Stomach (tissue), 4 donors: ENCODE measurements around the gene CCL24.

Source experiments
- CTCF ChIP-seq, 7 experiments: fragments of 450-650 bp in 4 of 7; fragments of 200-600 bp in 3 of 7; sonication (generic) in 3 of 7; IDR thresholded peaks; one replicate each; pipeline ENCODE4 v1.5.1; 2016 to 2019; ENCODE audit warnings: antibody characterized with exemption in 7 of 7, control low read depth in 2 of 7, mild to moderate bottlenecking in 1 of 7
- EP300 ChIP-seq: sonication (generic); formaldehyde crosslinking; IDR thresholded peaks from one replicate; pipeline ENCODE4 v1.6.1; 2017; ENCODE audit warnings: antibody characterized with exemption
- POLR2A ChIP-seq, 4 donors: fragments of 450-650 bp; IDR thresholded peaks; one replicate each; pipeline ENCODE4 v1.6.1; 2016; ENCODE audit warnings: antibody characterized with exemption in 4 of 4, control low read depth in 2 of 4, mild to moderate bottlenecking in 1 of 4, moderate library complexity in 1 of 4
- POLR2AphosphoS5 ChIP-seq, 3 donors: sonication (generic); formaldehyde crosslinking; IDR thresholded peaks; one replicate each; pipeline ENCODE4 v1.6.1; 2016; ENCODE audit warnings: antibody characterized with exemption in 3 of 3

- TF ChIP-seq CTCF (IDR thresholded peaks at IDR 0.05) (no peak), POLR2A (IDR thresholded peaks at IDR 0.05) (no peak), EP300 (no peak), POLR2AphosphoS5 (IDR thresholded peaks at IDR 0.05) (no peak)
Measured at GRCh38 chr7:75843613-75844116, 30.1 kb upstream of the CCL24 start.
